ENCODE results near the gene DUSP21.

GRCh38 chrX:44889824-44890223 lies 46.0 kb downstream of the DUSP21 start:
- TF ChIP-seq HDGF (IDR thresholded peaks at IDR 0.05; ENCODE audit: borderline replicate concordance) (no peak), BHLHE40 (IDR thresholded peaks at IDR 0.05; ENCODE audit: borderline replicate concordance) (no peak), ELF4 (IDR thresholded peaks at IDR 0.05) (no peak), SP1 (IDR thresholded peaks at IDR 0.05) (no peak), CTBP1 (IDR thresholded peaks at IDR 0.05; ENCODE audit: borderline replicate concordance) (no peak), FOXA1 (IDR thresholded peaks at IDR 0.05) (no peak), FOXK2 (IDR thresholded peaks at IDR 0.05) (no peak), FOXM1 (IDR thresholded peaks at IDR 0.05; ENCODE audit: borderline replicate concordance) (no peak), PKNOX1 (IDR thresholded peaks at IDR 0.05) (no peak), NFRKB (IDR thresholded peaks at IDR 0.05) (no peak), LEF1 (IDR thresholded peaks at IDR 0.05; ENCODE audit: borderline replicate concordance) (no peak), TARDBP (IDR thresholded peaks at IDR 0.05) (no peak), L3MBTL2 (conservative IDR thresholded peaks at IDR 0.05) (no peak)
